ENCODE measurements around the gene MRPL58. TPM values are rescaled to one million over a fixed set of nuclear protein-coding genes. Genes with fewer than 3 reads are reported as not detected.
A peak's percentile ranks its signal among the peaks of the same experiment; 100 is the strongest.

The MRPL58 gene
- total and polyA plus RNA-seq, 12 donors = 43.7 to 72.3 (median 52.1) TPM

GRCh38 chr17:74971069-74971841 lies 41.2 kb upstream of the MRPL58 start:
- no peaks in the 10 kb centered on the region for H3K9me3 ChIP-seq
- no peak for TF ChIP-seq CTCF (IDR thresholded peaks at IDR 0.05)
- H3K27me3 ChIP-seq = peaks cover 0 to 51% (median 0%) of the 10 kb centered on the region in 7 donors
- DNase-seq = no peak
- 48 to 63% methylated on average over 8 of the region's 8 CpGs for WGBS, 2 donors
- H3K36me3 ChIP-seq = no peaks in the 10 kb centered on the region
- intact Hi-C loops (cut with DNase I) = loop anchor here in 1 of 10 donors (10.0 kb wide), 1 partner anchor 144 kb away; no protein-coding TSS in a partner anchor
- H3K4me1 ChIP-seq = peaks cover 5 to 34% (median 22%) of the 10 kb centered on the region in 9 donors
- H3K27ac ChIP-seq = peak overlapping the region; percentile 54 to 86 (median 76)
- ATAC-seq = peak in 3 of 8 donors; percentile 26 to 44 (median 37)
- peak overlapping the region in 9 of 10 donors; percentile 58 to 90 (median 76) for H3K4me3 ChIP-seq

- WGBS, 2 donors = 26 to 31% methylated on average over 9 of the region's 9 CpGs
- no peaks in the 10 kb centered on the region for H3K9me3 ChIP-seq
- peaks cover 0 to 51% (median 0%) of the 10 kb centered on the region in 7 donors for H3K27me3 ChIP-seq
- no peak for TF ChIP-seq CTCF (IDR thresholded peaks at IDR 0.05)
- H3K27ac ChIP-seq = peak overlapping the region; percentile 54 to 86 (median 76)
- peaks cover 5 to 34% (median 22%) of the 10 kb centered on the region in 9 donors for H3K4me1 ChIP-seq
- H3K36me3 ChIP-seq = no peaks in the 10 kb centered on the region
- intact Hi-C loops (cut with DNase I) = loop anchor here in 1 of 10 donors (10.0 kb wide), 1 partner anchor 143 kb away; no protein-coding TSS in a partner anchor
- ATAC-seq (peak in 3 of 8 donors; percentile 5 to 44 (median 8)), DNase-seq (no peak)
- peak overlapping the region; percentile 53 to 90 (median 73) for H3K4me3 ChIP-seq
Observed at GRCh38 chr17:74971842-74972106, 40.7 kb upstream of the MRPL58 start.

GRCh38 chr17:74972107-74972972 lies 40.1 kb upstream of the MRPL58 start, which contains the start of gene HID1:
TSS of gene HID1 (minus strand) at chr17:74972759. CDS start at chr17:74972656, 103 bp downstream.
- no peaks in the 10 kb centered on the region for H3K36me3 ChIP-seq
- intact Hi-C loops (cut with DNase I) = loop anchor here in 1 of 10 donors (10.0 kb wide), 1 partner anchor 142 kb away; no protein-coding TSS in a partner anchor
- H3K9me3 ChIP-seq = no peaks in the 10 kb centered on the region
- H3K4me1 ChIP-seq = peaks cover 5 to 34% (median 22%) of the 10 kb centered on the region in 9 donors
- peak within 1 kb of the TSS; percentile 53 to 90 (median 73) for H3K4me3 ChIP-seq
- H3K27ac ChIP-seq = peak within 1 kb of the TSS; percentile 54 to 86 (median 76)
- 2% methylated on average over 71 to 95 of the region's 95 CpGs for WGBS, 2 donors
- peaks cover 0 to 51% (median 0%) of the 10 kb centered on the region in 7 donors for H3K27me3 ChIP-seq
- TF ChIP-seq CTCF (IDR thresholded peaks at IDR 0.05) = no peak
- peak; percentile 62 to 79 (median 72) for ATAC-seq
- DNase-seq = peak; percentile 45 to 74

- ATAC-seq = no peak
- H3K27ac ChIP-seq = peak overlapping the region in 3 of 10 donors; percentile 70 to 86 (median 73)
- H3K27me3 ChIP-seq = peaks cover 0 to 51% (median 0%) of the 10 kb centered on the region in 7 donors
- DNase-seq = no peak
- 17% methylated on average over 17 of the region's 17 CpGs for WGBS, 2 donors
- peaks cover 5 to 34% (median 22%) of the 10 kb centered on the region in 9 donors for H3K4me1 ChIP-seq
- no peaks in the 10 kb centered on the region for H3K36me3 ChIP-seq
- no peaks in the 10 kb centered on the region for H3K9me3 ChIP-seq
- H3K4me3 ChIP-seq = peak overlapping the region; percentile 53 to 90 (median 73)
- intact Hi-C loops (cut with DNase I) = loop anchor here in 1 of 10 donors (10.0 kb wide), 1 partner anchor 142 kb away; no protein-coding TSS in a partner anchor
- no peak for TF ChIP-seq CTCF (IDR thresholded peaks at IDR 0.05)
Observed at GRCh38 chr17:74972973-74973328, 39.5 kb upstream of the MRPL58 start.
